B cell (primary cell): ENCODE data around the gene NAA80.

Experiments
- EZH2 ChIP-seq: IDR thresholded peaks from 2 replicates; pipeline ENCODE4 v1.6.1; 2012; ENCODE audit warnings: borderline replicate concordance, low read depth, mild to moderate bottlenecking, moderate library complexity, low read length; ENCODE audit not compliant: insufficient read depth, poor library complexity, severe bottlenecking
- TF ChIP-seq, protein P1 (sequence below): fragments of 200-600 bp; IDR thresholded peaks from one replicate; pipeline ENCODE4 v1.8.0; 2022; ENCODE audit warnings: antibody characterized with exemption, mild to moderate bottlenecking

DNA sequence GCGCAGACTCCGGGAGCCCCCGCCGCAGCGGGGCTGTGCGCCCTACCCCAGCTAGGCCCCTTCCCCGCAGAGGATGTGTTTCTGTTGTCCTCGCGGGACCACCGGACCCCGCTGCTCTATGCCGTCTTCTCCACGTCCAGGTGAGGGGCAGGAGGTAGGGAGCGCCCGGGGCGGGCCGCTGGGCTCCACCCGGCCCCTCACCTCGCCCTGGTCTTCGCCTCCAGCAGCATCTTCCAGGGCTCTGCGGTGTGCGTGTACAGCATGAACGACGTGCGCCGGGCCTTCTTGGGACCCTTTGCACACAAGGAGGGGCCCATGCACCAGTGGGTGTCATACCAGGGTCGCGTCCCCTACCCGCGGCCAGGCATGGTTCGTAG is 25.5 kb downstream of the NAA80 start:
- TF ChIP-seq, protein P1, sequence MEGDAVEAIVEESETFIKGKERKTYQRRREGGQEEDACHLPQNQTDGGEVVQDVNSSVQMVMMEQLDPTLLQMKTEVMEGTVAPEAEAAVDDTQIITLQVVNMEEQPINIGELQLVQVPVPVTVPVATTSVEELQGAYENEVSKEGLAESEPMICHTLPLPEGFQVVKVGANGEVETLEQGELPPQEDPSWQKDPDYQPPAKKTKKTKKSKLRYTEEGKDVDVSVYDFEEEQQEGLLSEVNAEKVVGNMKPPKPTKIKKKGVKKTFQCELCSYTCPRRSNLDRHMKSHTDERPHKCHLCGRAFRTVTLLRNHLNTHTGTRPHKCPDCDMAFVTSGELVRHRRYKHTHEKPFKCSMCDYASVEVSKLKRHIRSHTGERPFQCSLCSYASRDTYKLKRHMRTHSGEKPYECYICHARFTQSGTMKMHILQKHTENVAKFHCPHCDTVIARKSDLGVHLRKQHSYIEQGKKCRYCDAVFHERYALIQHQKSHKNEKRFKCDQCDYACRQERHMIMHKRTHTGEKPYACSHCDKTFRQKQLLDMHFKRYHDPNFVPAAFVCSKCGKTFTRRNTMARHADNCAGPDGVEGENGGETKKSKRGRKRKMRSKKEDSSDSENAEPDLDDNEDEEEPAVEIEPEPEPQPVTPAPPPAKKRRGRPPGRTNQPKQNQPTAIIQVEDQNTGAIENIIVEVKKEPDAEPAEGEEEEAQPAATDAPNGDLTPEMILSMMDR = no peak
- no peak for TF ChIP-seq EZH2
